ENCODE measurements around the gene FRMD5.

Gene FRMD5

DNA sequence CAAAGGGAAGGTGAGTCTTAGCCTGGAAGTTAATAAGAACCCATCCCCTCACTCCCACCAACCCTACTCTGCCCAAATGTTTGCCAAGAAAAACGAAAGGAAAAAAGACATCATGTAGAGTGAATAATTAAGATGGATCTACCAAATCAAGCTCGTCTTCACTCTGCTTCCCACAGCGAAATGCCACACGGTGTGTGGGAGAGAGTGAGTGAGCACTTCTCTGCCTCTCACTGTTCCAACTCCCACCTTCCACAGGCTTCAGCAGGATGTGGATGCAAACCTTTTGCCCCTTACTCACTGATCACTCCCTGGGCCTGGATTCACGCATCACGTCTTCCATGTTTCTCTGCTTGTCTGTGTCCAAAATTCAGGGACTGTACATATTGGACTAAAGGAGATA, 282.9 kb downstream of the FRMD5 start:
- Histone ChIP-seq H3K27ac (ENCODE audit: low read length) (no peak overlapping the region), H3K9me3 (ENCODE audit: insufficient read depth, low read length, severe bottlenecking) (no peaks in the 10 kb centered on the region), H3K36me3 (ENCODE audit: insufficient read depth, low read length) (no peaks in the 10 kb centered on the region), H3K9ac (ENCODE audit: low read depth, low read length) (no peak overlapping the region), H4K20me1 (ENCODE audit: insufficient read depth, low read length) (no peaks in the 10 kb centered on the region), H3K27me3 (ENCODE audit: insufficient read depth, low read length, poor library complexity) (no peaks in the 10 kb centered on the region), H3K79me2 (ENCODE audit: insufficient read depth, low read length) (no peaks in the 10 kb centered on the region), H3K4me3 (ENCODE audit: low read depth in 1 of 2, low read length in 2 of 2) (no peak overlapping the region), H3K4me2 (ENCODE audit: insufficient read depth, low read length) (no peak overlapping the region), H3K4me1 (ENCODE audit: insufficient read depth, low read length) (no peaks in the 10 kb centered on the region), H2AFZ (ENCODE audit: low read depth, low read length) (no peak overlapping the region)
- TF ChIP-seq, protein P1, sequence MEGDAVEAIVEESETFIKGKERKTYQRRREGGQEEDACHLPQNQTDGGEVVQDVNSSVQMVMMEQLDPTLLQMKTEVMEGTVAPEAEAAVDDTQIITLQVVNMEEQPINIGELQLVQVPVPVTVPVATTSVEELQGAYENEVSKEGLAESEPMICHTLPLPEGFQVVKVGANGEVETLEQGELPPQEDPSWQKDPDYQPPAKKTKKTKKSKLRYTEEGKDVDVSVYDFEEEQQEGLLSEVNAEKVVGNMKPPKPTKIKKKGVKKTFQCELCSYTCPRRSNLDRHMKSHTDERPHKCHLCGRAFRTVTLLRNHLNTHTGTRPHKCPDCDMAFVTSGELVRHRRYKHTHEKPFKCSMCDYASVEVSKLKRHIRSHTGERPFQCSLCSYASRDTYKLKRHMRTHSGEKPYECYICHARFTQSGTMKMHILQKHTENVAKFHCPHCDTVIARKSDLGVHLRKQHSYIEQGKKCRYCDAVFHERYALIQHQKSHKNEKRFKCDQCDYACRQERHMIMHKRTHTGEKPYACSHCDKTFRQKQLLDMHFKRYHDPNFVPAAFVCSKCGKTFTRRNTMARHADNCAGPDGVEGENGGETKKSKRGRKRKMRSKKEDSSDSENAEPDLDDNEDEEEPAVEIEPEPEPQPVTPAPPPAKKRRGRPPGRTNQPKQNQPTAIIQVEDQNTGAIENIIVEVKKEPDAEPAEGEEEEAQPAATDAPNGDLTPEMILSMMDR (IDR thresholded peaks at IDR 0.05; ENCODE audit: borderline replicate concordance, extremely low read depth, low read length, poor library complexity, severe bottlenecking): no peak
- no peak for TF ChIP-seq EZH2 (IDR thresholded peaks at IDR 0.05; ENCODE audit: borderline replicate concordance, low read depth, low read length, severe bottlenecking)
- ATAC-seq (ENCODE audit: insufficient read depth, low read depth) (no peak), DNase-seq (no peak)

DNA sequence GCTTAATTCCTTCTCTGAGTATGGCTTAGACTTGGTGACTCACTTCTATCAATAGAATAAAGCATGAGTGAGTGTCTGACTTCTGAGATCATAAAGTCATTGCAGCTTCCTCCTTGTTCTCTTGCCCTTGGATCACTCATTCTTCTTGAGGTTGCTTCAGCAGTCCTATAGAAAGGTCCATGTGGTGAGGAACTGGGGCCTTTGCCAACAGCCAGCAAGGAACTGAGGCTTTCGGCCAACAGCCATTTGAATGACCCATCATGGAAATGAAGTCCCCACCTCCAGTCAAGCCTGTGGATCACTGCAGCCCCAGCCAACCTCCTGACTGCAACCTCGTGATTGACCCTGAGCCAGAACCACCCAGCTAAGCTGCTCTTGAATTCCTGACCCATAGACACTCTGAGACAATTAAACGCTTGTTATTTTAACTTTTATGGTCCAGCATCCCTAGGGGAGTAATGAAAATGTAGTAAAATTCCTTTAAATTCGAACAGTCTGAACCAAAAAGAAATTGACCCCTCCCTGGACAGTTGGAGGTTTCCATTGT, 283.8 kb downstream of the FRMD5 start:
- Histone ChIP-seq H3K27ac (ENCODE audit: low read length) (no peak overlapping the region), H3K4me2 (ENCODE audit: insufficient read depth, low read length) (no peak overlapping the region), H3K79me2 (ENCODE audit: insufficient read depth, low read length) (no peaks in the 10 kb centered on the region), H3K36me3 (ENCODE audit: insufficient read depth, low read length) (no peaks in the 10 kb centered on the region), H3K9me3 (ENCODE audit: insufficient read depth, low read length, severe bottlenecking) (no peaks in the 10 kb centered on the region), H2AFZ (ENCODE audit: low read depth, low read length) (no peak overlapping the region), H3K9ac (ENCODE audit: low read depth, low read length) (no peak overlapping the region), H4K20me1 (ENCODE audit: insufficient read depth, low read length) (no peaks in the 10 kb centered on the region), H3K4me3 (ENCODE audit: low read depth in 1 of 2, low read length in 2 of 2) (no peak overlapping the region), H3K4me1 (ENCODE audit: insufficient read depth, low read length) (no peaks in the 10 kb centered on the region), H3K27me3 (ENCODE audit: insufficient read depth, low read length, poor library complexity) (no peaks in the 10 kb centered on the region)
- TF ChIP-seq EZH2 (IDR thresholded peaks at IDR 0.05; ENCODE audit: borderline replicate concordance, low read depth, low read length, severe bottlenecking): no peak
- TF ChIP-seq, protein P1 (IDR thresholded peaks at IDR 0.05; ENCODE audit: borderline replicate concordance, extremely low read depth, low read length, poor library complexity, severe bottlenecking): no peak
- no peak for ATAC-seq (ENCODE audit: insufficient read depth, low read depth)
- no peak for DNase-seq

GRCh38 chr15:43908516-43909050, 286.5 kb downstream of the FRMD5 start:
- no peak overlapping the region for H3K27ac ChIP-seq (ENCODE audit: low read length)
- no peak overlapping the region for H3K9ac ChIP-seq (ENCODE audit: low read depth, low read length)
- H4K20me1 ChIP-seq (ENCODE audit: insufficient read depth, low read length): no peaks in the 10 kb centered on the region
- no peaks in the 10 kb centered on the region for H3K9me3 ChIP-seq (ENCODE audit: insufficient read depth, low read length, severe bottlenecking)
- DNase-seq (no peak), ATAC-seq (ENCODE audit: insufficient read depth, low read depth) (no peak)
- no peak overlapping the region for H3K4me3 ChIP-seq (ENCODE audit: low read depth in 1 of 2, low read length in 2 of 2)
- no peak for TF ChIP-seq EZH2 (IDR thresholded peaks at IDR 0.05; ENCODE audit: borderline replicate concordance, low read depth, low read length, severe bottlenecking)
- TF ChIP-seq, protein P1 (IDR thresholded peaks at IDR 0.05; ENCODE audit: borderline replicate concordance, extremely low read depth, low read length, poor library complexity, severe bottlenecking): no peak
- no peaks in the 10 kb centered on the region for H3K27me3 ChIP-seq (ENCODE audit: insufficient read depth, low read length, poor library complexity)
- H2AFZ ChIP-seq (ENCODE audit: low read depth, low read length): no peak overlapping the region
- no peaks in the 10 kb centered on the region for H3K36me3 ChIP-seq (ENCODE audit: insufficient read depth, low read length)
- H3K4me2 ChIP-seq (ENCODE audit: insufficient read depth, low read length): no peak overlapping the region
- no peaks in the 10 kb centered on the region for H3K79me2 ChIP-seq (ENCODE audit: insufficient read depth, low read length)
- H3K4me1 ChIP-seq (ENCODE audit: insufficient read depth, low read length): no peaks in the 10 kb centered on the region
